ENCODE results near the gene GLIS1.

GLIS1 gene

DNA sequence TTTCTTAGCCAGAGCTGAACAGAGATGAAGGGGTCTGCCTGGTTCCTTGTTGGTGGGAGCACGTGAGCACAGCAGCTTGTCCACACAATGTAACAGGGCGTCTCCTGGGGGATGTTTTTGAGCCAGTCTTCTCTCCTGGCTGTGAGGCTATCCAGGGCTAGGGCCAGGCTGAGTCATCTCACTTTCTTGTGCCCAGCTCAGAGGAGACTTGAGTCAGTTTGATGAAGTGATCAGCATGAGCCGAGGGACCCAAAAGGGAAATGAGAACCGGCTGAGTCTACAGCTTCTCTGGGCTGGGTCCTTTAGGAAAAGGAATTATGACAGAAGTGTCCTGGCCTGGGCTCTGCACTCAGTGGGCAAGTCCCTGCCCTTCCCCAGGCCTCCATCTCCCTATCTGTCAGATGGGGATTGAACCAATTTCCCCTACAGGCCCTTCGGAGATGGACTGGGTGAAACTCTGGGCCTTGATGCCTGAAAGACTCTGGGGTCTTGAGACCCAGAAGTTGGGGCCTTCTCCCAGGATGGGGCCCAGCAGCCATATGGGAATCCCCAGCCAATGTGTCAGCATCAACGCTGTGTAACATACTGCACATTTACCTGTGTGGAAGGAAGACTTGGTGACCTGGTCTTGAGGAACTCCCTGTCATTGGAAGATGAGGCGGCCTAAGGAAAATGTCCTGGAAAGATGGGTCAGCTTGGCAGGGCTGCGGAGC, 243.2 kb downstream of the GLIS1 start:
- WGBS, 2 experiments, result 92% methylated on average over 8 of the region's 8 CpGs
- no peaks in the 10 kb centered on the region for H3K36me3 ChIP-seq (ENCODE audit: control insufficient read depth, insufficient read depth, low read length)

DNA sequence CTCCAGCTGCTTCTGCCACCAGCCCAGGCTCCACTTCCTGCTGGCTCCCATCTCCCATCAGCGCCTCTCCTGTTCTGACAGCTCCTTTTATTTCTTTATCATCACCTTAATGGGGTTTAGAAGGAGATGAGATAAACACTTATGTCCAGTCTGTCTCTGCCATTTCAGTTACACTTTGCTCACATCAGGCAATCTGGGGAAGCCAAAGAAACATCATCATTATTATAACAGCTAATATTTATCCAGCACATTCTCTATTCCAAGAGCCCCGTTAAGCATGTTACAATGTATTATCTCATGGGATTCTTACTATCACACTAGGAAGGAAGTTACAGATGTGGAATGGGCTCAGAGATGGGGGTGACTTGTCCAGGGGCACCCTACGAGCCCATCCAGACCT, 248.6 kb downstream of the GLIS1 start:
- H3K27me3 ChIP-seq (ENCODE audit: control insufficient read depth, insufficient read depth, low read length, poor library complexity, severe bottlenecking), result no peaks in the 10 kb centered on the region
- H3K4me1 ChIP-seq (ENCODE audit: control insufficient read depth, insufficient read depth, low read length), result no peaks in the 10 kb centered on the region
- no peak overlapping the region for H3K27ac ChIP-seq (ENCODE audit: insufficient read depth, low read depth, low read length, poor library complexity, severe bottlenecking)
- no peaks in the 10 kb centered on the region for H3K9me3 ChIP-seq (ENCODE audit: control insufficient read depth, low read length)
- WGBS, 2 experiments, result 81 to 87% methylated on average over 2 to 3 of the region's 3 CpGs
- no peaks in the 10 kb centered on the region for H3K36me3 ChIP-seq (ENCODE audit: control insufficient read depth, insufficient read depth, low read length)
- H3K4me3 ChIP-seq (ENCODE audit: insufficient read depth, low read depth, low read length), result no peak overlapping the region

More for the DNA sequence above, 243.2 kb downstream of the GLIS1 start:
- H3K27ac ChIP-seq (ENCODE audit: insufficient read depth, low read depth, low read length, poor library complexity, severe bottlenecking), result no peak overlapping the region
- no peaks in the 10 kb centered on the region for H3K27me3 ChIP-seq (ENCODE audit: control insufficient read depth, insufficient read depth, low read length, poor library complexity, severe bottlenecking)
- no peaks in the 10 kb centered on the region for H3K9me3 ChIP-seq (ENCODE audit: control insufficient read depth, low read length)
- peaks cover 11% of the 10 kb centered on the region for H3K4me1 ChIP-seq (ENCODE audit: control insufficient read depth, insufficient read depth, low read length)
- H3K4me3 ChIP-seq (ENCODE audit: insufficient read depth, low read depth, low read length), result no peak overlapping the region

DNA sequence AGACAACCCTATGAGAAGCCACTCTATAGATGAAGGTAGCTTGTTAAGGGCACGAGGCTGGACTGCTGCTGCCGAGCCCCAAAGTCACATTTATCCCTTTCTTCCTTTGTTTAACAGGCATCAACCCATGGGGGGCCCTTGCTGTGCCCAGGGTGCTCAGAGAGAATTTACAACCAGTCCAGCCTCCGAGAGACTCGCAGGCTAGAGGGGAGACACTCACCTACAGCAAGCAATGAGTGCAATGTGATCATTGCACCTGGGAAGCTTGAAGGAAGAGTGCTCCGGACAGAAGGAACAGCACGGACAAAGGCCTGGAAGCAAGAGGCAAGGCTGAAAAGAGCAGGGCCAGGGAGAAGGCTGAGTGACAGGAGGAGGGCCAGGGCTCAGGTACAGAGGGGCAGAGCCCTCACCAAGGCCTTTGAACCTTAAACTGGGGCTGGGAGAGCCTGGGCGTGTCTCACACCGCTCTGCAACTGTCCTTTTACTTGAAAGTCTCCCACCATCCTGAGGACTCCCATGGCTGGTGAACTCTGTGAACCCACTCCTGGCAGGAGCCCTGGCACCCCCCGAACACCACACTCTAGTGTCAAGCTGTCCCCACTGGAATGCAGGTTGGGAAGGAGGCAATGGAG, 252.5 kb downstream of the GLIS1 start:
- Histone ChIP-seq H3K36me3 (ENCODE audit: control insufficient read depth, insufficient read depth, low read length) (no peaks in the 10 kb centered on the region), H3K27me3 (ENCODE audit: control insufficient read depth, insufficient read depth, low read length, poor library complexity, severe bottlenecking) (no peaks in the 10 kb centered on the region), H3K4me1 (ENCODE audit: control insufficient read depth, insufficient read depth, low read length) (no peaks in the 10 kb centered on the region), H3K27ac (ENCODE audit: insufficient read depth, low read depth, low read length, poor library complexity, severe bottlenecking) (no peak overlapping the region), H3K9me3 (ENCODE audit: control insufficient read depth, low read length) (no peaks in the 10 kb centered on the region), H3K4me3 (ENCODE audit: insufficient read depth, low read depth, low read length) (no peak overlapping the region)
- 79% methylated on average over 9 of the region's 9 CpGs for WGBS, 2 experiments

- Histone ChIP-seq H3K4me3 (ENCODE audit: insufficient read depth, low read depth, low read length) (no peak overlapping the region), H3K9me3 (ENCODE audit: control insufficient read depth, low read length) (no peaks in the 10 kb centered on the region), H3K36me3 (ENCODE audit: control insufficient read depth, insufficient read depth, low read length) (no peaks in the 10 kb centered on the region), H3K27ac (ENCODE audit: insufficient read depth, low read depth, low read length, poor library complexity, severe bottlenecking) (no peak overlapping the region), H3K27me3 (ENCODE audit: control insufficient read depth, insufficient read depth, low read length, poor library complexity, severe bottlenecking) (no peaks in the 10 kb centered on the region), H3K4me1 (ENCODE audit: control insufficient read depth, insufficient read depth, low read length) (no peaks in the 10 kb centered on the region)
- WGBS, 2 experiments, result 37 to 39% methylated on average over 27 of the region's 27 CpGs
Observed at GRCh38 chr1:53485478-53486394, 253.2 kb downstream of the GLIS1 start.

DNA sequence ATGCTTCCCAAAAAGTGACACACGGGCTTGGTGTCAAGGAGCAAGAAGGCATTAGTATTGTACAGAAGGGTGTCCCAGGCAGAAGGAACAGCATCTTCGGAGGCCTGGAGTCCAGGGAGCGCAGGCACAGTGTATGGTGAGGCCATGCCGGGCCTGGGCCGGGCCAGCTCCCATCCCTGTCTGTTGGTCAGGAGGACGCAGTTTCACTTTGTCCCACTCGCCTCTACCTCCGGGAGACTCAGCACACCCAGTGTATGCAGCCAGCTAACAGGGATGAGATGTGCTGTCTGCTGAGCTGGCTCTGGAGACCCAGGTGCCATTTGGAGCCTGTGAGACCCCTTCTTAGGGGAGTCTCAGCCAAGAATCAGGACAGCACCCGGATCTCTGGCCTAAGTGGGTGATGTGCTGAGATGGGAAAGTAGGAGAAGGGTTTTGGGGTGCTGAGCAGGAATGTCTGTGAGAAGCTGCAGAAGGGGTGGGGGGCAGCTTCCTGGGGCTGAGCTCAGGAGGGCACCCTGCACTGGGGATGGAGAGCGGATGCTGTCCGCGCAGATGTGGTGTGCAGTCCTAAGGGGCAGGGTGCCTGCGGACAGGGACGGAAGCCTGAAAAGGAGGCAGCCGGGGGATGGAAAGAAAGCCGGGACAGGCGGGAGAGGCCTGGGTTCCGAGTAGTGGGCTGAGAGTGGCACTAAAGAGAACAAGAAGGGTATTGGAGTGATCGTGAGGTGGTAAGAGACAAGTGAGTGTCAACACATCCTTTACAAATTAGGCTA, 254.1 kb downstream of the GLIS1 start:
- 88 to 92% methylated on average over 19 of the region's 19 CpGs for WGBS, 2 experiments

GRCh38 chr1:53483656-53484055, 255.3 kb downstream of the GLIS1 start:
- no peaks in the 10 kb centered on the region for H3K27me3 ChIP-seq (ENCODE audit: control insufficient read depth, insufficient read depth, low read length, poor library complexity, severe bottlenecking)
- no peaks in the 10 kb centered on the region for H3K36me3 ChIP-seq (ENCODE audit: control insufficient read depth, insufficient read depth, low read length)
- no peaks in the 10 kb centered on the region for H3K9me3 ChIP-seq (ENCODE audit: control insufficient read depth, low read length)
- H3K4me1 ChIP-seq (ENCODE audit: control insufficient read depth, insufficient read depth, low read length), result no peaks in the 10 kb centered on the region
- no peak overlapping the region for H3K4me3 ChIP-seq (ENCODE audit: insufficient read depth, low read depth, low read length)
- 86 to 88% methylated on average over 4 of the region's 4 CpGs for WGBS, 2 experiments
- no peak overlapping the region for H3K27ac ChIP-seq (ENCODE audit: insufficient read depth, low read depth, low read length, poor library complexity, severe bottlenecking)

More for the DNA sequence above, 254.1 kb downstream of the GLIS1 start:
- H3K4me3 ChIP-seq (ENCODE audit: insufficient read depth, low read depth, low read length), result no peak overlapping the region
- no peaks in the 10 kb centered on the region for H3K27me3 ChIP-seq (ENCODE audit: control insufficient read depth, insufficient read depth, low read length, poor library complexity, severe bottlenecking)
- no peaks in the 10 kb centered on the region for H3K4me1 ChIP-seq (ENCODE audit: control insufficient read depth, insufficient read depth, low read length)
- no peaks in the 10 kb centered on the region for H3K9me3 ChIP-seq (ENCODE audit: control insufficient read depth, low read length)
- no peaks in the 10 kb centered on the region for H3K36me3 ChIP-seq (ENCODE audit: control insufficient read depth, insufficient read depth, low read length)
- H3K27ac ChIP-seq (ENCODE audit: insufficient read depth, low read depth, low read length, poor library complexity, severe bottlenecking), result no peak overlapping the region

GRCh38 chr1:53483170-53483569, 255.8 kb downstream of the GLIS1 start:
- Histone ChIP-seq H3K4me3 (ENCODE audit: insufficient read depth, low read depth, low read length) (no peak overlapping the region), H3K4me1 (ENCODE audit: control insufficient read depth, insufficient read depth, low read length) (no peaks in the 10 kb centered on the region), H3K9me3 (ENCODE audit: control insufficient read depth, low read length) (no peaks in the 10 kb centered on the region), H3K36me3 (ENCODE audit: control insufficient read depth, insufficient read depth, low read length) (no peaks in the 10 kb centered on the region), H3K27ac (ENCODE audit: insufficient read depth, low read depth, low read length, poor library complexity, severe bottlenecking) (no peak overlapping the region), H3K27me3 (ENCODE audit: control insufficient read depth, insufficient read depth, low read length, poor library complexity, severe bottlenecking) (no peaks in the 10 kb centered on the region)
- WGBS, 2 experiments, result 88 to 89% methylated on average over 9 of the region's 9 CpGs

DNA sequence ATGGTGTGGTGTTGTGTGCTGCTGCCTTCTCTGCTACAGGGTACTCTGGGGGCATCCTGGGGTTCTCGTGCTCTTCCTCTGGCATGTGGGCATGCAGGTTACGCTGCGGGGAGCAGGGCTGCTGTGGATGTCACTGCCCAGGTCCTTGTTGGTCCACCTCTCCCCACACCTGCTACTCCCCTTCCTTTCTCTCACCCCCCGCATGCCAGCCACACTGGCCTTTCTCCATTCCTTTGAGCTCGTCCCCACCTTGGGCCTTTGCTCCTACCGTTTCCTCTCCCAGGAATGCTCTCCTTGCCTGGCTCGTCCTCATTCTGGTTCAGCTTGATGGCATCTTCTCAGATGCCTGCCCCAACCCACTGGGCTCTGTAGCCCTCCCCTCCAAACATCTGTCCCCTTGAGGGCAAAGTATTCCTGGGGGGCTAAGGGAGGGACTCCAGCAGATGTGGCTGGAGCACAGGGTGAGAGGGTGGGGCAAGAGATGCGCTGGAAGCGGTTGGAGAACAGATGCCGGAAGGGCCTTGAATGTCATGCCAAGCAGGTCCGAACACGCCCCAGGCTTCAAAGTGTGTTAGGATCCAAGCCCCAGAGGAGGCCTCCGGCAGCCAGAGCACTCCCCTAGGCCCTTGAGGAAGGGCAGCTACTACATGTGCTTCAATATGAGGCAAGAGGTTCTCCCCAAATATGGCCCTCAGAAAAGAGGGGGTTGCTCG, 256.4 kb downstream of the GLIS1 start:
- Histone ChIP-seq H3K4me3 (ENCODE audit: insufficient read depth, low read depth, low read length) (no peak overlapping the region), H3K36me3 (ENCODE audit: control insufficient read depth, insufficient read depth, low read length) (no peaks in the 10 kb centered on the region), H3K4me1 (ENCODE audit: control insufficient read depth, insufficient read depth, low read length) (no peaks in the 10 kb centered on the region), H3K9me3 (ENCODE audit: control insufficient read depth, low read length) (no peaks in the 10 kb centered on the region), H3K27me3 (ENCODE audit: control insufficient read depth, insufficient read depth, low read length, poor library complexity, severe bottlenecking) (no peaks in the 10 kb centered on the region), H3K27ac (ENCODE audit: insufficient read depth, low read depth, low read length, poor library complexity, severe bottlenecking) (no peak overlapping the region)
- 88 to 91% methylated on average over 14 of the region's 14 CpGs for WGBS, 2 experiments

DNA sequence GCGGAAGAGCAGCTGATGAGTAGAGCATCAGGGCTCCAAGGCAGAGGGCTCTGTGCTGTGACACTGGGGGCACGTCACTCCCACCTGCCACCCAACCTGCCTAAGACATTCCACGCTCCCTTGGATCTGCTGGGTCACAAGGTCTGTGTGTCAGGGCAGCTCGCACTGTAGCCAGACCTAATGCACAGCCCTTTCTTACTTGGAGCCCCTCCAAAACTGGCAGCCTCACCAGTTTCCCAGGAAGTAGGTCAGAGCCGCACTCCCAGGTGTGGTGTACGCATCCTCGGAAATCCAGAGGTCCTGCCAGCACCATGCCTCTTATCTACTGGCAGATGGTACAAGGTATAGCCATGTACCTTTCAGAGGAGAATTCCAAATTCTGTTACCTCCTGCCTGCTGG, 257.5 kb downstream of the GLIS1 start:
- Histone ChIP-seq H3K4me3 (ENCODE audit: insufficient read depth, low read depth, low read length) (no peak overlapping the region), H3K27ac (ENCODE audit: insufficient read depth, low read depth, low read length, poor library complexity, severe bottlenecking) (no peak overlapping the region), H3K27me3 (ENCODE audit: control insufficient read depth, insufficient read depth, low read length, poor library complexity, severe bottlenecking) (no peaks in the 10 kb centered on the region), H3K4me1 (ENCODE audit: control insufficient read depth, insufficient read depth, low read length) (no peaks in the 10 kb centered on the region), H3K9me3 (ENCODE audit: control insufficient read depth, low read length) (no peaks in the 10 kb centered on the region), H3K36me3 (ENCODE audit: control insufficient read depth, insufficient read depth, low read length) (no peaks in the 10 kb centered on the region)
- 93% methylated on average over 7 of the region's 7 CpGs for WGBS, 2 experiments
